Immature natural killer cell (primary cell): ENCODE data around the gene SDHC. TPM values are rescaled to one million over a fixed set of nuclear protein-coding genes. Genes with fewer than 3 reads are reported as not detected.

Experiments
- DNase-seq, 3 donors: peaks; one replicate each; pipeline ENCODE4 v3.0.0; 2022; ENCODE audit warnings: mixed read lengths in 1 of 3
- H3K27ac Mint-ChIP-seq, 6 donors: one replicate each; pipeline ENCODE4 v1.8.0; 2020; ENCODE audit warnings: mixed read lengths in 6 of 6, mild to moderate bottlenecking in 5 of 6, inconsistent platforms in 4 of 6, moderate library complexity in 3 of 6
- H3K27me3 Mint-ChIP-seq, 3 donors: one replicate each; pipeline ENCODE4 v1.8.0; 2020 to 2021; ENCODE audit warnings: low read depth in 3 of 3, mild to moderate bottlenecking in 3 of 3, mixed read lengths in 3 of 3, moderate library complexity in 3 of 3, inconsistent platforms in 1 of 3
- H3K36me3 Mint-ChIP-seq, 3 donors: one replicate each; pipeline ENCODE4 v1.8.0; 2020; ENCODE audit warnings: mixed read lengths in 3 of 3, inconsistent platforms in 2 of 3, mild to moderate bottlenecking in 2 of 3
- H3K4me1 Mint-ChIP-seq, 2 donors: one replicate each; pipeline ENCODE4 v1.8.0; 2020; ENCODE audit warnings: inconsistent platforms in 2 of 2, mild to moderate bottlenecking in 2 of 2, mixed read lengths in 2 of 2, moderate library complexity in 1 of 2
- H3K4me3 Mint-ChIP-seq, 5 donors: one replicate each; pipeline ENCODE4 v1.8.0; 2020; ENCODE audit warnings: mild to moderate bottlenecking in 5 of 5, mixed read lengths in 5 of 5, inconsistent platforms in 3 of 5, moderate library complexity in 3 of 5
- H3K9me3 Mint-ChIP-seq, 6 donors: one replicate each; pipeline ENCODE4 v1.8.0; 2020; ENCODE audit warnings: mild to moderate bottlenecking in 6 of 6, mixed read lengths in 6 of 6, inconsistent platforms in 4 of 6, moderate library complexity in 3 of 6
- polyA plus RNA-seq, 3 donors: library from polyadenylated mRNA; unstranded; fragments of 300-500 nt; fragmentation: Illumina TruSeq; gene quantifications; one replicate each; pipeline ENCODE4 v1.2.3, GENCODE V29; 2021

The SDHC gene
- polyA plus RNA-seq, 3 donors from 2014 or later, result 260 to 415 (median 324) TPM

DNA sequence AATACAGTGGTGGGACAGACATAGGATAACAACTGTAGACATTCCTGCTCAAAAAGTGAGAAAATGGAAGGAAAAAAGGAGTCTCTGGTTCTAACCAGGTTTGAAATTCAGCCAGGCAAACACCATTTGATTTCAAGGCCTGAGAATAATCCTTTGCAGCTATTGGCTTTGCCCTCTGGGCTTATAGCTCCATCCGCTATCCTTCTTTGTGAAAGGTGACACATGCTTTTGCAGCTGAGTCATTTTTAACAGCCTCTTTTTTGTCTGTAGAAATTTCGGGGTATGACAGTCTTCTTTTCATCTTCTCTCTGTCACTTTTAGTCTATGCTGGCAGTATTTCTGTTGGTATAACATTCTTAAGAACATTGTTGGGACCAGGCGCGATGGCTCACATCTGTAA lies 16.2 kb downstream of the SDHC start:
- Mint-ChIP-seq H3K27ac (peak overlapping the region in 1 of 6 donors; percentile 38), H3K27me3 (no peaks in the 10 kb centered on the region), H3K4me3 (no peak overlapping the region), H3K4me1 (no peaks in the 10 kb centered on the region), H3K9me3 (no peaks in the 10 kb centered on the region), H3K36me3 (peaks cover 24 to 52% (median 31%) of the 10 kb centered on the region in 3 donors)
- DNase-seq, result no peak

DNA sequence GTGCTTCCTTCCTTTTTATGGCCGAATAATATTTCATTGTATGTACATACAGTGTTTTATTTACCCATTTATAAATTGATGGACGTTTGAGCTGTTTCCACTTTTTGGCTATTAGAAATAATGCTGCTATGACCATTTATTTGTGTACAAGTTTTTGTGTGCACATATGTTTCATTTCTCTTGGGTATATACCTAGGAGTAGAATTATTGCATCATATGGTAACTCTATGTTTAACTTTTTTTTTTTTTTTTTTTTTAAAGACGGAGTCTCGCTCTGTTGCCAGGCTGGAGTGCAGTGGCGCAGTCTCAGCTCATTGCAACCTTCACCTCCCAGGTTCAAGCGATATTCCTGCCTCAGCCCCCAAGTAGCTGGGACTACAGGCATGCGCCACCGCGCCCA lies 19.0 kb downstream of the SDHC start:
- H3K9me3 Mint-ChIP-seq, result no peaks in the 10 kb centered on the region

DNA sequence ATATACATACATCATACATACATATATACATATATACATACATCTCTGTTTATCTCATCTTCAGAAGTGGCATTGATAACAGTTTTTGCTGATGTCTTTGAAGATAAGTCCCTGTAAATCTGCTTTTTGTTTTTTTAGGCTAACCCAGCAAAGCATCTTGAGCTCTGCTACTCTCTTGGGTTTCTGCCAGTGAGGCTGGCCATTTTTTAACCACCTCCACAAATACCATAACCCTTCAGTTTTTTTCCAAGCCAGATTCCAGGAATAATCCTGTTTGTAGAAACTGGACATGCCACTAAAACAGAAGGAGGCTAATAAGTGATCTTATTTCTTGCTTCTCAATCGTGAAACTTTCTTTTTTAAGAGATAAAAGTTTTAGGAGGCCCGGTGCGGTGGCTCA lies 21.6 kb downstream of the SDHC start:
- Mint-ChIP-seq H3K27ac (no peak overlapping the region), H3K4me3 (no peak overlapping the region), H3K9me3 (no peaks in the 10 kb centered on the region), H3K4me1 (no peaks in the 10 kb centered on the region), H3K27me3 (no peaks in the 10 kb centered on the region), H3K36me3 (peaks cover 17 to 44% (median 27%) of the 10 kb centered on the region in 3 donors)
- DNase-seq, result no peak

More for the DNA sequence above, 19.0 kb downstream of the SDHC start:
- Mint-ChIP-seq H3K36me3 (peaks cover 19 to 55% (median 33%) of the 10 kb centered on the region in 3 donors), H3K4me3 (no peak overlapping the region), H3K27me3 (no peaks in the 10 kb centered on the region), H3K27ac (no peak overlapping the region), H3K4me1 (no peaks in the 10 kb centered on the region)
- DNase-seq, result no peak

DNA sequence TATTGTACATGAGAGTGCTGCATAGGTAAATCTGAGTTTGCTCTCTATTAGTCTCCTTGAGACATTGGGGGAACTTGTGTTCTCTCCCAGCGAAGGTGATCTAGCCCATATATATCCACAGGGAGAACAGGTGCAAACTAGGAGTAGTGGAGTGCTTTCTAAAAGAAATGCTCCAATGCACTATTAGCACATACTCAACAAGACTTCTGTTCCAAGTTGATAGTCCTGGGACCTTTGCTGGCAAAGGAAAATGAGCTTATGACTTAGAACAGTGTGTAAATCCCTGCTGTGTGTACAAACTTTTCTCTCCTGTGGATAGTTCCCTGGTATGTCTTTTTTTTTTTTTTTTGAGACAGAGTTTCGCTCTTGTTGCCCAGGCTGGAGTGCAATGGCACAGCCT lies 28.0 kb downstream of the SDHC start:
- Mint-ChIP-seq H3K27ac (no peak overlapping the region), H3K9me3 (no peaks in the 10 kb centered on the region), H3K36me3 (peaks cover 27 to 32% (median 28%) of the 10 kb centered on the region in 3 donors), H3K27me3 (no peaks in the 10 kb centered on the region), H3K4me1 (peaks cover 0 to 2% of the 10 kb centered on the region in 2 donors), H3K4me3 (no peak overlapping the region)
- no peak for DNase-seq

DNA sequence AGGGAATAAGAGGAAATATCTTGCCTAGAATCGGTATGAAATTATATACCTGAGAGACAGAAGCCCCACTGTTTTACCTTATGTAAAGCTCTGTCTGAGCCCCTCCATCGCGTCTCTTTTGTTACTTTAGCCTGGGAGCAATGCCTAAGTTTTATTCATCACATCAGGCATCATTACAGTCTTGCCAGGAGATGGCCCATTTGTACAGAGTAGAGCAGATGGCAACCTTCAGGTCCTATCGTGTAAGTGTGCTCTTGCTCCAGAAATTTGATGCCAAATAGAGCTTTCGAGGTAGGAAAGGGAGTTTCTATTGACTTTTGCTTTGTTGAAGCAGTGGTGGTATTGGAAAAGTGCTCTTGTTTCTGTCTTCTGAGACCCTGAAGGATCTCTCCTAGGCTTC lies 28.6 kb downstream of the SDHC start:
- Mint-ChIP-seq H3K36me3 (peaks cover 25 to 32% (median 28%) of the 10 kb centered on the region in 3 donors), H3K9me3 (no peaks in the 10 kb centered on the region), H3K4me1 (peaks cover 0 to 2% of the 10 kb centered on the region in 2 donors), H3K4me3 (no peak overlapping the region), H3K27me3 (no peaks in the 10 kb centered on the region), H3K27ac (no peak overlapping the region)
- no peak for DNase-seq

DNA sequence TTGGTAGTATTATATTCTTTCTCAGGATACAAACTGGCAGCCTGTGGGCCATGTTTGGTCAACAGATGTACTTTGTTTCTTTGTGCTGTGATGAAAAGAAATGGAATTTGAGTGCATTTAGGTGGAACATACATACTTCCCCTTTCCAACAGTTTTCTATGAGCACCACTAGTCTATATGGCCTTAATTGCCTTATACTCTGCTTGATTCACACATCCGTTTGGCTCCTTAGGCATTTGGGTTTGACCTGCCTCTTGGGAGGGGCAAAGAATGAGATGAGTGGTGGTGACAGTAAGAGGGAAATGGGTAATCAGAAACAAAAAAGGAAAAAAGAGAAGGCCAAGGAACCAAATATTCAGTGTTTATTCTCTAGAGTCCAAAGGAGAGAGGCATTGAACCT lies 36.5 kb downstream of the SDHC start:
- H3K27ac Mint-ChIP-seq, result no peak overlapping the region
- H3K4me3 Mint-ChIP-seq, result no peak overlapping the region
- no peak for DNase-seq
- H3K9me3 Mint-ChIP-seq, result no peaks in the 10 kb centered on the region
- H3K27me3 Mint-ChIP-seq, result no peaks in the 10 kb centered on the region
- H3K36me3 Mint-ChIP-seq, result peaks cover 4 to 8% (median 7%) of the 10 kb centered on the region in 3 donors
- H3K4me1 Mint-ChIP-seq, result no peaks in the 10 kb centered on the region

DNA sequence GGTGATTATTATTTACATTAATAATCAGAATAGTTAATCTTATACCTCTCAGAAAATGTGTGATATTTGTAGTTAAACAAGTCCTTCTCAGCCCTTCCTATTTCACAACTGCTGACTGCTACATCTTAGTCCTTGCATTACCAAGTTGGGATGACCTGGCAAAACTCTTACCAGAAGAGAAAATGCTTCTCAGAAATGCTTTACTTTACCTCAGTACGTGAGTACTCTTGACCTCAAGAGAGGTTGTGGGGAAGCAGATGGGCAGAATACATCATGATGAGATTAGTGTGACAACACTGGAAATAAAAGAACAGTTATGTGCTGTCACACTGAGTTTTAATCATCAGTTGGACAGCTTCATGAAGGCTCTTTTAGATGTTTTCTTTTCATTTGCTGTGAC lies 37.3 kb downstream of the SDHC start:
- no peak for DNase-seq
- Mint-ChIP-seq H3K4me3 (no peak overlapping the region), H3K27ac (peak overlapping the region in 2 of 6 donors; percentile 31 to 58), H3K4me1 (no peaks in the 10 kb centered on the region), H3K27me3 (no peaks in the 10 kb centered on the region), H3K9me3 (no peaks in the 10 kb centered on the region), H3K36me3 (peaks cover 7 to 8% (median 7%) of the 10 kb centered on the region in 3 donors)

DNA sequence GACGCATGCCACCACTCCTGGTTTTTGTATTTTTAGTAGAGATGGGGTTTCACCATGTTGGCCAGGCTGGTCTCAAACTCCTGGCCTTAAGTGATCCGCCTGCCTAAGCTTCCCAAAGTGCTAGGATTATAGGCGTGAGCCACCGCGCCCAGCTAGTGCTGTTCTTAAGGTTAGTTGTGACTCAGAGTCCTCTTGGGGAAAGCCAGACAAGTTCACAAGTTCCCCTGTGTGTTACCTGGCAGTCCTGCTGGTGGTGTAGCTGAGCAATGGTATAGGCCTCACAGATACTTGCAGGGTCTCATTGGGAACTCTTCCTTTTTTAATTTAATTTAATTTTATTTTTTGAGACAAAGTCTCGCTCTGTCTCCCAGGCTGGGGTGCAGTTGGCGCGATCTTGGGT lies 42.9 kb downstream of the SDHC start:
- H3K4me3 Mint-ChIP-seq, result no peak overlapping the region
- no peak overlapping the region for H3K27ac Mint-ChIP-seq
- DNase-seq, result no peak
- no peaks in the 10 kb centered on the region for H3K27me3 Mint-ChIP-seq
- H3K9me3 Mint-ChIP-seq, result no peaks in the 10 kb centered on the region
- no peaks in the 10 kb centered on the region for H3K4me1 Mint-ChIP-seq
- peaks cover 11 to 22% (median 17%) of the 10 kb centered on the region in 3 donors for H3K36me3 Mint-ChIP-seq

DNA sequence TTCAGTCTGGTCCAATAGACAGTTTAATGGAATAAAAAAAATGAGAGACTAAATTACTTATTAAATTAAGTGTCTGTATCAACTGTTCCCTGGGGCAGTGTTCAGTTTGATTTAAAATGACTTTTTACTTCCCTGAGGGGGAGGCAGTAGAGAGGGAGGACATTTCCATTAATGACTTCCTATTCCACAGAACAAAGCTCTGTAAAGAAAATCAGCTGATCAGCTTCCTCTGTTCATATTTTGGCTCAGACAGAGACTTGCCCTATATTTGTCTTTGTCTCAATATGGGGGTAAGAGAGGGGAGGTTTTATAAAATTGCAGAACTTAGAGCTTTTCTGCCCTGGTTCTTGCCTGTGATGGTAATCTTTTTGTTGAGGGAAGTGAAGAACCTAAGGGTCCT lies 45.1 kb downstream of the SDHC start:
- H3K4me1 Mint-ChIP-seq, result no peaks in the 10 kb centered on the region
- H3K9me3 Mint-ChIP-seq, result no peaks in the 10 kb centered on the region
- no peak for DNase-seq
- no peak overlapping the region for H3K4me3 Mint-ChIP-seq
- H3K27ac Mint-ChIP-seq, result peak overlapping the region in 1 of 6 donors; percentile 41
- H3K27me3 Mint-ChIP-seq, result no peaks in the 10 kb centered on the region
- peaks cover 20 to 30% (median 22%) of the 10 kb centered on the region in 3 donors for H3K36me3 Mint-ChIP-seq

DNA sequence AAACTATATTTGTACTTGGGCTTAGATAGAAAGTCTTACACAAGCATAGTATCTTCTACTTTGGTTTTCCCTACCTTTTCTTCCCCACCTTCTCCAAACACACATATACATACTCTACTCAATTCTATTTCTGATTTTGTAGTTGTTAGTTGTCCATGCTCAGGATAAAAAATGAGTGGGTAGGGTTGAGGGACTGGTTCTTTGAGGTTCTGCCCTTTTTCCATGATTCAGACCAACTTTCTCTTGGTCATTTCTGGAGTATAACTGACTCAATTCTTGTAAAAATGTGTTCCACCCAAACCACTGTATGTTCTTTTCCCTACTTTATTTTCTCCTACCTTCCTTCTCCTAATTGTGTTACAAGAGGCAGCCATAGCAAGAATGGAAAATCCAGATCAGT lies 50.2 kb downstream of the SDHC start:
- Mint-ChIP-seq H3K27me3 (no peaks in the 10 kb centered on the region), H3K4me1 (peaks cover 7 to 8% of the 10 kb centered on the region in 2 donors), H3K36me3 (peaks cover 11 to 36% (median 22%) of the 10 kb centered on the region in 3 donors), H3K9me3 (no peaks in the 10 kb centered on the region), H3K27ac (peak overlapping the region in 1 of 6 donors; percentile 30), H3K4me3 (no peak overlapping the region)
- DNase-seq, result no peak

DNA sequence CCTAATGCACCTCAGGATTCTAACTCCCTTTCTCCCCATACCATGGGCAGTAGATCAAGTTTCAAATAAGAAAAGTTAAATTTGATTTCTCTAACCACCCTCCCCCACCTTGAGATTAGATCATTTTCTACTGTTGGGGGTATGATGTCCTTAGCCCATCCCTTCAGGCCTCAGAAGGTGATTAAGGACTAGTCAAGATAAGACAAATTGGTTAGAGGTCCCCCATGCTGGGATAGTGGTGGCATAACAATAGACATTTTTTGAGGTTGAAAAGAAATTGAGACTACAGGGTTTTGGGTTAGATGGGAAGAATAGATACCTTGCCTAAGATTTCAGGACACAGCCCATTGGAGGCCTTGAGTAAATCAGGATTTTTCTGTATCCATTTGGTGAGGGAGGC lies 51.0 kb downstream of the SDHC start:
- Mint-ChIP-seq H3K27me3 (no peaks in the 10 kb centered on the region), H3K4me3 (no peak overlapping the region), H3K4me1 (peaks cover 7 to 8% of the 10 kb centered on the region in 2 donors), H3K36me3 (peaks cover 11 to 29% (median 17%) of the 10 kb centered on the region in 3 donors), H3K9me3 (no peaks in the 10 kb centered on the region), H3K27ac (peak overlapping the region in 1 of 6 donors; percentile 0)
- no peak for DNase-seq

DNA sequence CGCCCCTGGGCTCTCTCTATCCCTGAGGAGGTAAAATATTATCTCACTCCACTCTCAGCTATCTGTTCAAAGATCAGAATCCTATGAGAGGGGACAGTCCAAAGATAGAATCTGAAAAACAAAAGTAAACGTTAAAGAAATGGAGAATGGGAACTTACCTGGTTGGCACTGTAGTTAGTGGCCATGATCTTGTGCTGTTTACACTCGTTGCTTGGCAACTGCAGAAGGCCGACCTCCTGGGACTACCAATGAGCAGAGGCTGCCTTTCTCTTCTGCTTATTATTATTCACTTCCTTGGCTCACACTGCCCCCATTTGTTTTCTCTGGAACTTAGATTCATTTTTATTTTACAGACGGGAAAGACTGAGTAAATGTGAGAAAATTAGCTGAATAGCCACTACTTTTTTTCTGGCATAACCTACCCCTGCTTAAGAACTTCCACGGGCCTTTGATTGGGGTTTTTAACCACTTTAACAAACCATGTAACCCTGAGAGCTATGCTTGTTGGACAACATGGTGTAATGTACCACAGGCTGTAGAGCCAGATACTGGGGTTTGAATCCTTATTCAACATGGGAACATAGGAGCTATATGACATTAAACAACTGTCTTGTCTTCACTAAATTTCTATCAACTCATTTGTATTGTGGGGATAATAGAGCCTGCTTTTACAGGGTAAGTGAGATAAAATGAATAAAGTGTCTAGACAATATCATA lies 53.7 kb downstream of the SDHC start, which contains the start of gene CFAP126:
TSS of gene CFAP126 (minus strand) at position 193 of the 717 bp plus-strand sequence. CDS start at position 185, 8 bp downstream.
- Mint-ChIP-seq H3K27ac (peak within 1 kb of the TSS; percentile 46 to 83 (median 76)), H3K4me3 (no peak within 1 kb of the TSS), H3K27me3 (no peaks in the 10 kb centered on the region), H3K4me1 (peaks cover 7 to 8% of the 10 kb centered on the region in 2 donors), H3K36me3 (peaks cover 11 to 25% (median 17%) of the 10 kb centered on the region in 3 donors), H3K9me3 (no peaks in the 10 kb centered on the region)
- peak; percentile 47 to 65 (median 51) for DNase-seq

DNA sequence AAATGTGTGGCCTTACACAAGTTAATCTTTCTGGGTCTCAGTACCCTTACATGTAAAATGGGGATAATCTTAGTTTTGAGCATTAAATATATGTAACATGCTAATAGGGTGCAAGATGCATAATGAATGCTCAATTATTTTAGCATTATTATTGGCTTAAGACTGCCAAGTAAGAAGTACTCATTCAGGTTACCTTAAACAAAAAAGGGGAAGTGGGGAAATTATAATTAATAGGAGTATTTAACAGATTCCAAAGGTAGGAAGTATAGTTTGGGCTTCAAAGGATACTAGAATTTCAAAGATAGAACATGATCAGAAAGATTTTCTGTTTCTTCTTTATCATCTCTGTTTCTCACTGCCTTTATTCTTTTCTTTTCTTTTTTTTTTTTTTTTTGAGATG lies 59.3 kb downstream of the SDHC start:
- Mint-ChIP-seq H3K36me3 (peaks cover 0 to 5% (median 0%) of the 10 kb centered on the region in 3 donors), H3K27ac (no peak overlapping the region)
- DNase-seq, result no peak

DNA sequence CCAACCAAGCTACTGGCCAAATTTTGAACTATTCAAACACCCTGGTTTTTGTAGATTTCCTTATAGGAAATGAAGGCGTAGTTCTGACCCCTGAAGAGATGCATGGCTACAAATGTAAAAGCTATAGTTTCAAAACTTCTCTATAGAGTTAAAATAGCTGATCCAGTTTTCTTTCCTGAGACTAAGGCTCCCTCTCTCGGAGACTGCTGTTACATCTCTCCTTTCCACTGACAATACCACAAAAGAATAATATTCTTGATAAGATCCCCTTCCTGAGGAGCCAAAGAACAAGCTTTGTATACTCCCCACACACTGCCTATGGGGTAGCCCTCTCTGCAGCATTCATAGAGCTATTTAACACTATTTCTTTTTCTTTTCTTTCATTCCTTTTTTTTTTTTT lies 60.2 kb downstream of the SDHC start:
- H3K27ac Mint-ChIP-seq, result no peak overlapping the region
- no peak overlapping the region for H3K4me3 Mint-ChIP-seq
- H3K4me1 Mint-ChIP-seq, result no peaks in the 10 kb centered on the region
- no peak for DNase-seq
- peaks cover 0 to 2% (median 0%) of the 10 kb centered on the region in 3 donors for H3K36me3 Mint-ChIP-seq
- no peaks in the 10 kb centered on the region for H3K9me3 Mint-ChIP-seq
- no peaks in the 10 kb centered on the region for H3K27me3 Mint-ChIP-seq

More for the DNA sequence above, 59.3 kb downstream of the SDHC start:
- Mint-ChIP-seq H3K9me3 (no peaks in the 10 kb centered on the region), H3K4me1 (no peaks in the 10 kb centered on the region), H3K4me3 (no peak overlapping the region), H3K27me3 (no peaks in the 10 kb centered on the region)

DNA sequence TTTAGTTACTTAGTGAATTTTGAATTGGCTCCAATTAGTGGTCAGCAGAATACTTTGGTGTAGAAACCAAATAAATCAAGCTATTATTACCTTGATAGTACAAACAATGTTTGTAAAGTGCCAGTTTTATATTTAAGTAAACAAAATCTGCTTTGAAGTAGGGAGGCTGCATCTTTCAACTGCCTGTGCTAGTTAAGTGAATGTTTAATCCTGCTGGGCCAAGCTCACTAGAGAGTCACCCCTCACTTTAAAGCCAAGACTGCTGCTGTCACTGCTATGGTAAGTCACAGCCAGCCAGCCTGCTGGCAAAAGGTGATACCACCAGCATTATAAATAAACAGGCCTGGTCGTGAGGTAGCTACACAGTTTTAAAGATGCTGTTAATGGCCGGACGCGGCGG lies 63.8 kb downstream of the SDHC start:
- no peak overlapping the region for H3K4me3 Mint-ChIP-seq
- H3K27ac Mint-ChIP-seq, result no peak overlapping the region
- no peaks in the 10 kb centered on the region for H3K9me3 Mint-ChIP-seq
- H3K27me3 Mint-ChIP-seq, result no peaks in the 10 kb centered on the region
- no peak for DNase-seq
- no peaks in the 10 kb centered on the region for H3K4me1 Mint-ChIP-seq
- H3K36me3 Mint-ChIP-seq, result no peaks in the 10 kb centered on the region
